Ishikawa (cell line): ENCODE measurements around the gene FCN2.

Source experiments
- CEBPB ChIP-seq: IDR thresholded peaks from 2 replicates; pipeline ENCODE4 v1.6.1; 2012
- CREB1 ChIP-seq: IDR thresholded peaks from 2 replicates; pipeline ENCODE4 v1.6.1; 2012; ENCODE audit warnings: low read depth
- EGR1 ChIP-seq: IDR thresholded peaks from 2 replicates; pipeline ENCODE4 v1.6.1; 2012
- EP300 ChIP-seq: IDR thresholded peaks from 2 replicates; pipeline ENCODE4 v1.6.1; 2012; ENCODE audit warnings: borderline replicate concordance
- FOXM1 ChIP-seq: IDR thresholded peaks from 2 replicates; pipeline ENCODE4 v1.6.1; 2012; ENCODE audit warnings: low read depth, borderline replicate concordance
- MAX ChIP-seq: IDR thresholded peaks from 2 replicates; pipeline ENCODE4 v1.6.1; 2012
- NFIC ChIP-seq: IDR thresholded peaks from 2 replicates; pipeline ENCODE4 v1.6.1; 2012
- RAD21 ChIP-seq: IDR thresholded peaks from 2 replicates; pipeline ENCODE4 v1.6.1; 2012; ENCODE audit warnings: low read depth
- REST ChIP-seq: IDR thresholded peaks from 2 replicates; pipeline ENCODE4 v1.6.1; 2012; ENCODE audit warnings: low read depth, mild to moderate bottlenecking
- TAF1 ChIP-seq: IDR thresholded peaks from 2 replicates; pipeline ENCODE4 v1.6.1; 2012; ENCODE audit warnings: low read depth, mild to moderate bottlenecking
- TCF12 ChIP-seq: IDR thresholded peaks from 2 replicates; pipeline ENCODE4 v1.6.1; 2012; ENCODE audit warnings: low read depth
- TEAD4 ChIP-seq: IDR thresholded peaks from 2 replicates; pipeline ENCODE4 v1.6.1; 2012
- USF1 ChIP-seq: IDR thresholded peaks from 2 replicates; pipeline ENCODE4 v1.6.1; 2012
- YY1 ChIP-seq: IDR thresholded peaks from 2 replicates; pipeline ENCODE4 v1.6.1; 2012; ENCODE audit warnings: low read depth
- ZBTB7A ChIP-seq: IDR thresholded peaks from 2 replicates; pipeline ENCODE4 v1.6.1; 2012; ENCODE audit warnings: low read depth

Gene FCN2

GRCh38 chr9:134902936-134903335 lies 22.3 kb downstream of the FCN2 start:
- no peak for TF ChIP-seq CEBPB
- no peak for TF ChIP-seq TCF12
- no peak for TF ChIP-seq CREB1
- no peak for TF ChIP-seq USF1
- no peak for TF ChIP-seq TAF1
- TF ChIP-seq EP300: no peak
- no peak for TF ChIP-seq YY1
- TF ChIP-seq NFIC: no peak
- no peak for TF ChIP-seq RAD21
- TF ChIP-seq MAX: no peak
- TF ChIP-seq EGR1: no peak
- TF ChIP-seq FOXM1: no peak
- no peak for TF ChIP-seq ZBTB7A
- no peak for TF ChIP-seq REST
- TF ChIP-seq TEAD4: no peak

GRCh38 chr9:134908524-134909309 lies 28.1 kb downstream of the FCN2 start:
- TF ChIP-seq NFIC: no peak
- no peak for TF ChIP-seq REST
- no peak for TF ChIP-seq EGR1
- TF ChIP-seq TAF1: no peak

GRCh38 chr9:134909511-134910481 lies 29.2 kb downstream of the FCN2 start:
- TF ChIP-seq RAD21 (no peak), EGR1 (no peak), TCF12 (no peak), FOXM1 (no peak), EP300 (no peak), CEBPB (no peak)

- TF ChIP-seq RAD21 (no peak), EGR1 (no peak), TCF12 (no peak), TEAD4 (no peak), EP300 (no peak), FOXM1 (no peak), ZBTB7A (no peak), TAF1 (no peak), USF1 (no peak), MAX (no peak), NFIC (no peak), YY1 (no peak), CREB1 (no peak), REST (no peak), CEBPB (no peak)
These were observed 31.7 kb downstream of the FCN2 start for GRCh38 chr9:134912126-134912840.
